Iris pigment epithelial cell (primary cell): ENCODE measurements around the gene CYTIP.
A peak's percentile ranks its signal among the peaks of the same experiment; 100 is the strongest.

Experiments used
- DNase-seq: peaks from one replicate; pipeline ENCODE4 v3.0.0-alpha.2; 2011; ENCODE audit warnings: low read depth

The CYTIP gene

DNA sequence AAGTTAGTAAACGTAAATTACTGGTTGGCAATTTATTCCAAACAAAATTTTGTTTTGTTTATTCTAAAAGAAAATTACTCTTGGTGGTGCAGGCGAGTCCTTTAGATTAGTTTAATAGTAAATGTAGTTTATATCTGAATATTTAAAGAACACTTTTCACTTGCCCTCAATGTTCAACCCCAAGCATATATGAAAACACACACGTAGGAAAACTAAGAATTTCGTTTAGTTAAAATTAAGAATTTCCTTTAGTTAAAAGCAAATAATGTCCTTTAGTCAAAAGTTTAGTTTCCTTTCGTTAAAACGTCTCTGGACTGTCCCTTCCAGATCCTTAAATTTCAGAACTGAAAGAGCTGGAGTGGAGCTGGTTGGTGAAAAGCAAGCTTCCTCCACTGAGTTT is 19.1 kb upstream of the CYTIP start:
- DNase-seq = no peak

DNA sequence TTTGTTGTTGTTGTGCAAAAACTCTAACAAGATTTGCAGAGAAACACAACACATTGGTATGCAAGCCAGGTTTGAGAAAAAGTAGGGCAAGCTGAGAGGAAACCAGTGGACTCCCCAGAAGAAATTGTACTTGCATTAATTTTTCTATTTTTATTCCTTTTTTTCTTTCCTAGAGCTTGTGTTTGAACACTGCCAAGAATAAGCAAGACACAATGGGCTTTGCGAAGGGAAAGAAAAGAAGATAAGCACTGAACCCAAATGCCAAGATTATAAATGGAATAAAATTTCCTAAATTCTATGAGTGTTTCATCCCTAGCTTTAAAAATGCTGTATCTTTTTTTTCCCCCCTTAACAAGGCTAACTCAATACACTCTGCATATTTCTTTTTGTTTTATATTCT is 17.0 kb upstream of the CYTIP start:
- no peak for DNase-seq

DNA sequence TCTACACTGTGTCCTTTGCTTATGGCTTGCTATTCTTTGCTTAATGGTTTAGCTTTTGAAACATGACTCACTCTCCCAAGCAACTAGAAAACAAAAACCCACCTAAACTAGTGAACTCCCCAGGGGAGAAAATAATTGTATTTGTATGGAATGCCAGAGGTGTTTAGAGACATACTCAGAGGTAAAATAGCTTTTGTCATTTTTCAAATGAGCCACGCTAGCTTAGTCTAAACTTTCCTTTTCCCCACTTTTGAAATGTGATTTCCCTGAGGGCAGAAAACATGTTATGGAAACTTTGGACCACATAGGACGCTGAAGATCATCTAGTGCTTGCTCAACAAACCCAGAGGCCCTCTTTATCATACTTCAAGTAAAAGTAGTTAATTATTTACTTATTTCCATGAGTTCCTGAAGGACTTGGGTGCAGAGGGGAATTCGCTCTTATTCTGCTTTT is 16.5 kb upstream of the CYTIP start:
- DNase-seq = no peak

DNA sequence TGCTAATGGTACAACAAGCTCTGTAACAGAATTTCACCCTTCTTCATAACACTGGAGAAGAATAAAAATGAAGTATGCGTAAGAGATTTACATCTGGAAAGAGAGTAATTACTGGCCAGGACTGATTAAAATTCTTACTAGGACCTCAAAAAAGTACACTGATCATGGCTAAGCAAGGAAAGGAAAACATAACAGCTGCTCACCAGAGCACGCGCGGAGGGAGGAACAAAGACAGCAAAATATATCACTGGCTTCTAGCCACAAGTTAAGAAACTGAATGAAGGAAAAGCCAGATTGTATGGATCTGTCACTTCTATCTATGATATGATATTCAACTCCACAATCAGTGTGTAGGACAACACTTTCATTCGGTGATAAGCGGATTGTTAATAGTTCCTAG is 15.6 kb upstream of the CYTIP start:
- DNase-seq = no peak

DNA sequence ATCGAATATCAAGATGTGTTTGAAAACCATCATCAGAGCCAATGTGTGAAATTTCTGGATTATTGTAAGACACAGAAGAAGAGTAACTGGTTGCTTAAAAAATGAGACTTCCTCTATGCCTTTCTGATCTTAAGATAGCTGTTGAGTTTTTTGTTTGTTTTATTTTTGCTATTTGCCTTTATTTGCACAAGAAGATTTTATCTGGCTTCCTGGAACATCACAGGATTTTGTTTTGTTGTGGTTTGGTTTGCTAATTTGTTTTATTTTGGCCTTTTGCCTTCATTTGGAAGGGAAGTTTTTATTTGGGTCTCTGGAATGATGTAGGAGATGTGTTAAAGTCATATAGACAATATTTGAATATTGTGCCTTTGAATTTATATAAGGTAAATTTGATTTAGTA is 3.9 kb upstream of the CYTIP start:
- no peak for DNase-seq

DNA sequence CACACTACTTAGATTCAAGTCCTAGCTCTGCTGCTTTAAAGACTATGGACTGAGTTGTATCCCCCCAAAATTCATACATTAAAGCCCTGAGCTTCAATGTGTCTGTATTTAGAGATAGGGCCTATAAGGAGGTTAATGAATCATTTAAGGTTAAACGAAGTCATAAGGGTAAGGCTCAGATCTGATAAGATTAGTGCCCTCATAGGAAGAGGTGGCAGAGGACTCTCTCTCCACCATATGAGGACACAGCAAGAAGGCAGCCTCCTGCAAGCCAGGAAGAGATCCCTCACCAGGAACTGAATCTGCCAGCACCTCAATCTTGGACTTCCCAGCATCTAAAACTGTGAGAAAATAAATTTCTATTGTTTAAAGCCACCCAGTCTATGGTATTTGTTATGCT is 3.1 kb upstream of the CYTIP start:
- no peak for DNase-seq

DNA sequence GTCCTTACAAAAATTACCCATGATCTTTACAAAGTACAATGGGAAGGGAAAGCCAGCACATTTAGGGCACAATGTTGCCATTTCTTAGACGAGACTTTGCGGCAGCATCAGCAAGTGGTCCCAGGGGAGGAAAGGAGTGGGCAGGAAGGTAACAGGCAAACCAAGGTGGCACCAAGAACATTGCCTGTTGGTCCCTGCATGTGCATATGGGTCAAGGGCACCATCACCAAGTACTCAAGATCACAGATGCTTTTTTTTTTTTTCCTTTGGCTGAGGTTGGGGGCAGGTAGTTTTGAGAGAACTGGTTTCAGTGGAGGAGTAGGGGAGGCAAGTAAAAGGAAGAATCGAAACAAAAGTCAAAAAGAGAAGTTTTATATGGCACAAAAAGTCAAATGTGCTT is 752 bp upstream of the CYTIP start:
- no peak for DNase-seq

DNA sequence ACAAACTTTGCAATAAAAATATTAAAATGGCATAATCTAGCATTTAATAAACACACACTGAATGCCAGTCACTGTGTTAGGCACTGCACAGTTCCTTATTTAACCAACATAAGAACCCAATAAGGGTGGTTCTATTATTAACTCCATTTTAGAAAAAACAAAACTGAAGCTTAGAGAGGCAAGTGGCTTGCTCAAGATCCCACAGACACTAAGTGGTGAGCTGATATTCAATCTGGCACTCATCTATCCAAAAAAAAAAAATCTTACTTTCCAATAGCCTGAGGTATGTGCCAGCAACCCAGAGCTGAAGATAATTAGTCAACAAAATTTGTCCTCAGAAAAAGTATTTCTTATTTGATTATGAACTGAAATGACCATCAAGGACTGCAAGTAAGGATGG is 799 bp downstream of the CYTIP start:
- DNase-seq = no peak

DNA sequence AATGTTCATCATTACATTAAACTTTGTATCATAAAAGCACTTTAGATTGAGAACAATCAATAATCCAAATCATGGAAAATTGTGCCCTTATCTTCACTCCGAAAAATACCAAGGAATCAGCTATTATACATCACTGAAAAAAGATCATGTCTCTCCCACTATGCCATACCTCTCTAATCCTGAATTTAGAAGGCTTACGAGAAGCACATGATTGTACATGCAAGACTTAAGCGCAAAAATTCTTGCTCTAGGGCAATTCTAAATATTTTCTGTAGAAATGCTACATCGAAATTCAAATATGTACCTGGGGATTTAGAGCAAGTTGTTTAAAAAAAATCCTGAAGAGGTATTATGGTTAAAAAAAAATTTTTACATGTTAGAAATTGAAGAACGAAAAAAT is 1.3 kb downstream of the CYTIP start:
- no peak for DNase-seq

DNA sequence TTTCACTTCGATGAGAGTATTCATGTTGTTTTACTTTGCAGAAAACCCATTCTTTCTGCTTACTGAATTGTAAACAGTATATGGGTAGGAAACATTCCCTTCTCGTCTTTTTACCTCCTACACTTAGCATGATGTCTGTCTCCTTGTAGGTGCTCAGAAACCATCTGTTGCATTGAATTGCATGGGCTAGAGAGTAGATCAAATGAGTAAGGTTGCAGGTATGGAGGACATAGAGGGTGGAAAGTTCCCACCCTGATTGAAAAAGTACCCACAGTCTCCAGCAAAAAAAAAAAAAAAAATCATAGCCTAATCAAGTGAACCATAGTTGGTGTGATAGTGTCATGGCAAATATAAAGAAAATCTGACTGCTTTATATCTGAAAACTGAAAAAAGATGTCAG is 1.7 kb downstream of the CYTIP start:
- DNase-seq = no peak

DNA sequence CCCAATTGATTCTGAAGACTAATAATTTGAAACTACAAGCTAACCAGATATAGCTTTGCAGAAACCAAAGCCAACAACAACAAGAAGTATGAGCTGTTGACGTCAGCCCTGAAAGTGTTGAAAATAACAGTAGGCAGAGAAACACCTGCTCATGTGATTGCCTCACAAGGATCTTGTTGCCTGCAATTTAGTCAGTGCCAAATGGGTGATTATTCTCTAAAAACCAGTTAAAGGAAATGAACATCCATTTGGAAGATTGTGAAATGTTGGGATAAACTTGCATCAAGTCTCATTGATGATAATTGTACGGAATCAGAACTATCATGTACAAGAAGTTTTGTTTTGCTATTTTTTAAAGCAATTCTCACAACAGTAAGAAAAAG is 2.8 kb downstream of the CYTIP start:
- peak; percentile 4 for DNase-seq

DNA sequence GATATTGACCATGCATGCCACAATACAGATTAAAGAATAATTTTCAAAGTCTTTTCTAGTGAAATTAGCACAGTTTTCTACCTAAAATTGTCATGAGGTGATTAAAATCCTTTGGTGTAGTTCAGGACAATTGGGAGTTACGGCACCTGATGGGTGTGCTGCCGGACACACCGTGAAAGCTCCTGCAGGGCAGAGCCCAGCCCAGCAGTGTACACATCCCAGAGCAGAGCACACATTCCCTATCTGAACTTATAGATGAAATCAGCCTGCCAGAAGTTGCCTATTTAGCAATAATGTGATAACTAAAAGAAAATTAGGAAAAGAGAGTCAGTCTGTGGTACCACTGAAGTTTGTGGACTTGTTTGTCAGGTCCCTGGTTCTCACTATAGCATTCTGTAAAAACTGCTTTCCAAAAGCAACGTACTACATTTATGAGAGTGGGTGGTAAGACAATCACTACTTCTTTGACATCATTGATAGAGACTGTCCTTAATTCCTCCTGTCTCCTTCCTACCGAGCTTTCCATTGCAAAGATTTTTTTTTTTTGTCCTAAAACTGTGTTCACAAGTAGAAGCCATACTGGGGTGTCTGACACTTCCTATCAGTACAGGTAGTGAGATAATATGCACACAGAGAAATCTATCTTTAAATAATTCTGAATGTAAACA is 3.4 kb downstream of the CYTIP start:
- DNase-seq = no peak

DNA sequence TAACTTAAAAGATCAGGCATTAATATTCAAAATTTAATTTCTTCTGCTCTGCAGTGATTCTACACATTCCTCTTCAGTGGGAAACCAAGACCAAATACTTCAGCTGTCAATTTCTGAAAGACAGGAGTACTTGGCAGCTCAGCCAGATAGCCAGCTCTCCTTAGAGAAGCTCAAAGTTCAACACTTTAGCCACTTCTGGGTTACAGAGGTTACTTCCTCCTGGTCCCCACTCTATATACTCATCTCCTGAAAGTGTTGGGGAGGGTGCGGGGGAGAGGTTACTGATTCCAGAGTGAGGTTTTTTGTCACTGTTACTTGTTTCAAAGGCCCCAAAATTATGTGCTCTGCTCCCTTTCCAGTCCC is 4.1 kb downstream of the CYTIP start:
- no peak for DNase-seq

DNA sequence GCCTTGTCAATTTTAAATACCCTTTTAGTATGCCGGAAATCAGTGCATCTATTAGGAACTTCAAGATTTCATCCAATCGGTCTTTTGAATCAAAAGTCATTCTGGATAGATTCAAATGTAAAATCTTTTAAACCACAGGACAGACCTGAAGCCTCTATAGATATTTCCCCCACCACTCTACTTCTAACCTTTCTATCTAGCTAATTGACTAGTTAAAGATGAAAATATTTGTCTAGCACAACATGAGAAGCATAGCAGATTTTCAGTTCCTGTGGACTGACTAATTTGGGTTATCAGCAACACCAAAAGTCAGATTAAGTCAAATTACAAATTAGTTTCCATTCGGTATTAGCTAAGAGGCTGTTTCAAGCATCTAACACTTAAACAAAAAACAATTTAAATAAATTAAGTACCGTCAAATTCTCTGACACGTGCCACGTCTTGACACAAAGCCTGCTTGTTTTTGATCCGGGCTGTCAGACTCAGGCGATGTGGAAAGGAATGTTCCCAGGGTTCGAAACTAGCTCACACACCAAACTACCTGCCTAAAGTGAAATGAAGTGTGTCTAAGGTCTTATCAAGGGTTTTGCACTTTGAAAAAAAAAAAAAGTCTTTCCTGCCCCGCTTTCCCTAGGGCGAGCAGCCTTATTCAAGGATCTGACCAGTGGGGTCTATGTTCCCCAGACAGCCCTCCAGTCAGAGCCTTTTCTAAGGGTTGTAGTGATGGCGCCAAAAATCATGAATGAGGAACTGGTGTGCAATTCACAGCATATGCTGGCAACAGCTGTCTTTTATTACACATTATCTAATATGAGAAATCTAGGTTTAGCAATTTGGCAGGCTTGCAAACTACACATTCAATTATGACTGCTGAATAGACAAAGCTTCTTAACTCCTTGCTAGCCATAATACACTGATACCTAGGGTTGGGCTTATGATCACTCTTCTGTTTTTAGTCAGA is 4.7 kb downstream of the CYTIP start:
- no peak for DNase-seq

DNA sequence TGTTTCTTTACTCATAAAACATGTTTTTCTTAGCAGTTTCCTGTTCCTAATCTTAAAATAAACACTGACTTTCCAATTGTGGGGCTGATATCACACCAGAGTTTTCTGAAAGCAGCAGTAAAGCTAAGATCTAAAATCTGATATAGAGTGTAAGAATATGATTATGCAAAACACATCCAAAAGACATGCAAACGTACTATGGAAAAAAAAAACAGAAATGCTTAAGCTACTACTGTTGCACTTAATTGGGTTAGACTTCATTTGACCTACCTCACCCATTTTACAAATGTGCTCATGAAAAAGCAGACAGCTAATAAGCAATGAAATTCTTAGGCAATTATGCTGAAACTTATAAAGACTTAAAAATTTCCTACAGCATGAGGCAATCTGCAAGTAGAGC is 10.5 kb downstream of the CYTIP start:
- peak; percentile 30 for DNase-seq

DNA sequence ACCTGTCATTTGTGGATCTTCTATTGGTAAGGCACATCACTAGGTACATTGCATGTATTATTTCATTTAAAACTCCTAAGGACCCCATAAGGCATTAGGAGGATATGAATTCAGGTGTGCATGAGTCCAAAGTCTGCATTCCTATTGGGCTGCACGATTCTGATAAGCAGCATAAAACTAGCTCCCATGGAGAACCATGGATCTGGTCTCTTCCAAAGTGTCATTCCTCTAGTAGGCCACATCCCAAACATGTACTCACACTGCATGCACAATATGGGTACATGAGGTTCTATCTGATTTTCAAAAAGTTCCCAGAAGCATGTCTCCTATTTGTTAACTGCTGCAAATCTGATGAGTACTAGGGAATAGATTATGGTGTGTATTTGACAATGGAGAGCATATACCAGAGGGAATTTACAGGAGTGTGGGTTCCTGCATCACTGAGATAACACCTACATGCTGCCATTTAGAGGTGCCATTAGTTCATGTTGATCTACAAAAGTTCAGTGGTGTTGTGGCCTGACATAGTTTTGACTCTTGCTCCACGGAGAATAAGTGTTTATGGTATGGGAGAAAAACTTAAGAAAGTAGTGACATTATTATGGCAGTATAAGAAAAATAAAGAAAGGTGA is 11.3 kb downstream of the CYTIP start:
- DNase-seq = no peak

DNA sequence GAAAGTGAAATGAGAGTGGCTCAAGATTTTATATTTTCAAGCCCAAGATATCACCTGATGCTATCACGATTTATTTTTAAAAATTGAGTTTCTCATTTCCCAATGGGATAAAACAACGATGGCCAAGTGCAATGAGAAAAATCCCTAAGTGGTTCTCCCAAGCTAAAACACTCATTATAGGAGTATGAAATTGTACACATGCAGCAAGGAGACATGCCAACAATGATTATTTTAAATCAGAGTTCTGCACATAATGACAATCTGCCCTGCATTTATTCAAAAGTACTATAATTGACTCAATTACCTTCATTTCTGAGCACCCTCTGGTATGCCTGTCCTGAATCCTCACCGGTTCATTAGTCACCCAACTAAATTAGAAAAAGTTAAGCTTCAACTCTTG is 12.7 kb downstream of the CYTIP start:
- DNase-seq = no peak

DNA sequence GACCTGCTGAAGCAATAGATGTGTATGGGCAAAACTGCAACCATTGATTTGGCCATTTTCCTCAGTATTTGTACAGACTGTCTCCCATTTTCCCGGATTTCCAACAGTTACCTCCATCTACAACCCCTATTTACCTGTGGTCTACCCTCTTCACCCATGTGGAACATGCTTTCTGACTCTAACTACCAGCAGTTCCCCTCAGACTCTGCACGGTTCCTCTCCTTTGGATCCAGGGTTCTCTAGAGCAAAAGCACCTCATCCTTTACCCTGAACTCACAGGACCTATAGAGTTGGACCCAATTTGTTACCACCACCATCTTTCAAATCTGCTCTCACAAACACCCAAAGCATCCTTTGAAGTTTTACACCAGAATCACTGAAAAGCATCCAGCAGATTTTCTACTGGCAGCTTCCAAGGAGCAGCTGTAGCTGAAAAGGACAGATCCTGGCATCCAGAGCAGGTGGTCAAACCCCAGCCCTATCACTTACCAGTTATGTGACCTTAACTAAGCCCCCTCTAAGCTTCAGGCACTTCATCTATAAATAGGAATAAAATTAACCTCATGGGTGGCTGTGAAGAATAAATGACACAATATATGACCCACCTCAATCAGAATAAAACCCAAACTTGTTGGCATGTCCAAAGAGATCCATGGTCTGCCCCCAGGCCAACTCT is 15.3 kb downstream of the CYTIP start:
- DNase-seq = no peak

DNA sequence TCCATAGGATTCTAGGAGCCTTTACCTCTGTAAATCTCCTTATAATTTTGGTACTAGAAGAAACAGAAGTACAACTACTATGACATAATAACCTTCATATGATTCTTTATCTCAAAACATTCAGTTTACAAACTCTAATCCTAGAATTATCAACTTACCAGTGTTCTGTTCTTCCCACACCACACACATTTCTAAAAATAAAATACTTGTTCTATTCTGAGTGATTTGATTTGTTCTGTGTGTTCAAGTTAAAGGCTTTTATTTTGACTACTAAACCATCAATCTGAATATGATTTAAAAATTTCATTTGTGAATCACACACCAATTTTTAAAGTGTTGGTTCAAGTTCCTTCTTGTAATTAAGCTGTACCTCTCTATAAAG is 16.0 kb downstream of the CYTIP start:
- DNase-seq = no peak

DNA sequence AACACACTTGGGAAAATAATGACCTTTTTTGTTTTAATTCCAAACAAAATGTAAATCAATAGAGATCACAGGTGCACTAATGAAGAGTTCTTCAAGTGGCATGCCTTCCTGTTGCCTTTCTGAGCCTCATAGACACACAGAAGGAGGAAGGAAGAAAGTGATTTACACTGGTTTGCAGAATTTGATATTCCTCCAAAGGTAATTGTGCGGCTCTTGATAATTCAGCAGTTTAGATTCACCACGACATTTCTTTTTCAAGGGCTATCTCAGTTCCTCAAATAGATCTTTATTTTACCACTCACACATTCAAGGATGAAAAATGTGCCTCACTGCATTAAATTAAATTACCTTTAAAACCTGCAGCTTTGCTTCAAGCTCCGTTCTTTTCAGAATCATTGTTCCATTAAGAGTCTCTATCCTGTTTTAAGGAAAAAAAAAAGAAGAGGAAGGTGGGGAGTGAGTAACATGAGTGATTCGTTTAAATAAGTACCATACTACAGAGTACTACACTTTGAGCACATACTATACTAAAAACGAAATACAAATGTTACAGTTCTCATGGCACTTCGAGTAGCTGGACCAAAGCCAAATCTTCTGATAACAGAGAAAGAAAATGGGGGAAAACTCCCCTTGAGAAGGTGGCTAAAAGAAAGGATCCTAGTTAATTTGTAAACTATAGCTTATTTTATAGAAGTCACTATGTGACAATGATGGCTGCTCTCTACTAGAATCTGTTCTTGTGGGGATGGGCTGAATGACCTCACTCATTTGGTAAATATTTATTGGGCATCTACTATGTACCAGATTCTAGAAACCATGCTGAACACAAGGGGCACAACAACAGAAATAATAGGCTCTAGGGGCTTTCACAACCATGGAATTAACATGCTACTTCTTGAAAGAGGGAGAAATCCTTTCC is 16.6 kb downstream of the CYTIP start:
- DNase-seq = no peak

DNA sequence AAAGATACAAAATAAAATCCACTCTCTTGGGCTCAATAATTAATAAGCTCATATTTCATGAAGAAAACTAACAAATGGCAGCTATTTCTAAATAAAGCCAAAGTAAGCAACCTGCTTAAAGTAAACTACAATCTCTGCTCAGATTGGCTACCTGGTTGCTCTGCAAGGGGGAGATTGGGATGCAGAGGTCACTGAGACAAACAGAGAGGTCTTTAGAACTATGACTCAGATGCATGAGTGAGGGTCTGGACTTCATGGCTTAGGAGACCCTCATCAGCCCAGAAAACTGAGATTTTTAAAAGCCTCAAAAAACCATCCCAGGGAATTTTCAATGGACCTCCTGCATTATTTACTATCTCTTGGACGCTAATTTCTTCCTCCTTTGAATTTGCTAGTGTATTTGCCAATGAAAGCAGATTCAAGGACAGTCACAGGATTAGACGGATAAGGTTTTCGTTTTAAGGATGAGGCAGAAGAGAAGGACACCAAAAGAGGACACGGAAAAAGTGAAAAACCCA is 17.4 kb downstream of the CYTIP start:
- no peak for DNase-seq
